SU-DHL-6 (cell line): ENCODE data around the gene OR10H2.
"Not testable (repeated sequence)": the region's sequence is repeated elsewhere in the genome, so short reads cannot be mapped to it uniquely, and the experiment has no call there.

ENCODE experiments used
- H2AFZ ChIP-seq: fragments of 200-600 bp; sonication (generic); 2 replicates; pipeline ENCODE4 v1.6.1; 2014; ENCODE audit warnings: low read depth, mild to moderate bottlenecking, moderate library complexity, mixed read lengths, antibody characterized with exemption, low read length; ENCODE audit not compliant: severe bottlenecking
- H3F3A ChIP-seq: fragments of 200-600 bp; shearing (Covaris generic); 2 replicates; pipeline ENCODE4 v1.6.0; 2016; ENCODE audit warnings: antibody characterized with exemption, mild to moderate bottlenecking; ENCODE audit not compliant: insufficient read depth
- H3K27ac ChIP-seq: fragments of 200-600 bp; sonication (generic); 2 replicates; pipeline ENCODE4 v1.5.1; 2016; ENCODE audit warnings: low read depth, mild to moderate bottlenecking, low read length, moderate library complexity, mixed read lengths
- H3K27me3 ChIP-seq: fragments of 200-600 bp; sonication (generic), shearing (Covaris generic); 2 replicates; pipeline ENCODE4 v1.6.0; 2014; ENCODE audit warnings: mild to moderate bottlenecking, low read length
- H3K36me3 ChIP-seq: fragments of 200-600 bp; sonication (generic); 2 replicates; pipeline ENCODE4 v1.6.1; 2014; ENCODE audit warnings: mild to moderate bottlenecking, low read length, mixed read lengths
- H3K4me2 ChIP-seq: fragments of 300-600, 200-600 bp; shearing (Covaris generic), sonication (generic); 2 replicates; pipeline ENCODE4 v1.6.0; 2014; ENCODE audit warnings: low read length, low read depth, mild to moderate bottlenecking; ENCODE audit not compliant: poor library complexity, severe bottlenecking
- H3K4me3 ChIP-seq: fragments of 200-600 bp; sonication (generic); 2 replicates; pipeline ENCODE4 v1.5.1; 2014; ENCODE audit warnings: antibody characterized with exemption, low read length, mild to moderate bottlenecking, mixed read lengths; ENCODE audit not compliant: insufficient read depth, poor library complexity, severe bottlenecking
- H3K79me2 ChIP-seq: fragments of 200-600 bp; sonication (generic); 2 replicates; pipeline ENCODE4 v1.6.1; 2014; ENCODE audit warnings: mild to moderate bottlenecking, low read length, moderate library complexity; ENCODE audit not compliant: insufficient read depth
- H3K9ac ChIP-seq: fragments of 200-600 bp; sonication (generic); 2 replicates; pipeline ENCODE4 v1.7.0; 2014; ENCODE audit warnings: mild to moderate bottlenecking, low read length
- H3K9me2 ChIP-seq: fragments of 200-600 bp; sonication (generic); replicated peaks from 2 replicates; pipeline ENCODE4 v1.6.1; 2014; ENCODE audit warnings: low read length; ENCODE audit not compliant: insufficient read depth
- H3K9me3 ChIP-seq: fragments of 200-600 bp; sonication (generic); 2 replicates; pipeline ENCODE4 v1.6.1; 2014; ENCODE audit warnings: low read length, mixed read lengths; ENCODE audit not compliant: insufficient read depth
- H4K20me1 ChIP-seq: fragments of 200-600 bp; sonication (generic); 2 replicates; pipeline ENCODE4 v1.6.1; 2014; ENCODE audit warnings: low read depth, mild to moderate bottlenecking, antibody characterized with exemption, low read length, moderate library complexity, mixed read lengths
- EZH2phosphoT487 ChIP-seq: fragments of 200-600 bp; sonication (generic), shearing (Covaris generic); conservative IDR thresholded peaks from 2 replicates; pipeline ENCODE4 v1.6.1; 2018; ENCODE audit warnings: mild to moderate bottlenecking, antibody characterized with exemption, low read length, moderate library complexity, mixed read lengths
- TF ChIP-seq, protein P1 (sequence below): fragments of 200-600 bp; sonication (generic); IDR thresholded peaks from one replicate; pipeline ENCODE4 v1.5.1; 2017; ENCODE audit warnings: antibody characterized with exemption, mild to moderate bottlenecking, low read length, moderate library complexity; ENCODE audit not compliant: insufficient read depth, poor library complexity, severe bottlenecking

The OR10H2 gene

DNA sequence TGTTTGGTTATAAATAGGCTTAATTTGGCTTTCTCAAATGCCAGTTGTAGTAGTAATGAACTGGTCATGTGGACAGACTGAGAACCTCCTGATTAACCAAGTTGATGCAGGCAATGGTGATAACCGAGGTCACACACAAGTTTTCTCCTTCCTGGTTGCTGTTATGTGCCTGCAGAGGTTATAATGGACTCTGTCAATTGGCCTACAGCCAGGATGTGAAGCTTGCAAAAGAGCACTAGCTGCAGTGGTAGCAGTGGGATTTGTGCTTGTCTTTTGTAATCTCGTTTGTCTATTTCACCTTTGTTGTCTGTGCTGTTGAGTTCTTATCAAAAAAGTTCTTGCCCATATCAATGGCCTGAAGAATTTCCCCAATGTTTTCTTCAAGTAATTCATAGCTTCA is 30.6 kb downstream of the OR10H2 start:
- Histone ChIP-seq H3K9me3 (no peaks in the 10 kb centered on the region), H3K36me3 (no peaks in the 10 kb centered on the region), H3K79me2 (no peaks in the 10 kb centered on the region), H3K27ac (no peak overlapping the region), H3K9me2 (no peaks in the 10 kb centered on the region), H3K27me3 (no peaks in the 10 kb centered on the region), H4K20me1 (no peaks in the 10 kb centered on the region), H3K4me2 (no peak overlapping the region), H3K4me3 (no peak overlapping the region), H2AFZ (no peak overlapping the region), H3K9ac (no peak overlapping the region), H3F3A (no peaks in the 10 kb centered on the region)
- no peak for TF ChIP-seq EZH2phosphoT487
- TF ChIP-seq, protein P1, sequence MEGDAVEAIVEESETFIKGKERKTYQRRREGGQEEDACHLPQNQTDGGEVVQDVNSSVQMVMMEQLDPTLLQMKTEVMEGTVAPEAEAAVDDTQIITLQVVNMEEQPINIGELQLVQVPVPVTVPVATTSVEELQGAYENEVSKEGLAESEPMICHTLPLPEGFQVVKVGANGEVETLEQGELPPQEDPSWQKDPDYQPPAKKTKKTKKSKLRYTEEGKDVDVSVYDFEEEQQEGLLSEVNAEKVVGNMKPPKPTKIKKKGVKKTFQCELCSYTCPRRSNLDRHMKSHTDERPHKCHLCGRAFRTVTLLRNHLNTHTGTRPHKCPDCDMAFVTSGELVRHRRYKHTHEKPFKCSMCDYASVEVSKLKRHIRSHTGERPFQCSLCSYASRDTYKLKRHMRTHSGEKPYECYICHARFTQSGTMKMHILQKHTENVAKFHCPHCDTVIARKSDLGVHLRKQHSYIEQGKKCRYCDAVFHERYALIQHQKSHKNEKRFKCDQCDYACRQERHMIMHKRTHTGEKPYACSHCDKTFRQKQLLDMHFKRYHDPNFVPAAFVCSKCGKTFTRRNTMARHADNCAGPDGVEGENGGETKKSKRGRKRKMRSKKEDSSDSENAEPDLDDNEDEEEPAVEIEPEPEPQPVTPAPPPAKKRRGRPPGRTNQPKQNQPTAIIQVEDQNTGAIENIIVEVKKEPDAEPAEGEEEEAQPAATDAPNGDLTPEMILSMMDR, result no peak

DNA sequence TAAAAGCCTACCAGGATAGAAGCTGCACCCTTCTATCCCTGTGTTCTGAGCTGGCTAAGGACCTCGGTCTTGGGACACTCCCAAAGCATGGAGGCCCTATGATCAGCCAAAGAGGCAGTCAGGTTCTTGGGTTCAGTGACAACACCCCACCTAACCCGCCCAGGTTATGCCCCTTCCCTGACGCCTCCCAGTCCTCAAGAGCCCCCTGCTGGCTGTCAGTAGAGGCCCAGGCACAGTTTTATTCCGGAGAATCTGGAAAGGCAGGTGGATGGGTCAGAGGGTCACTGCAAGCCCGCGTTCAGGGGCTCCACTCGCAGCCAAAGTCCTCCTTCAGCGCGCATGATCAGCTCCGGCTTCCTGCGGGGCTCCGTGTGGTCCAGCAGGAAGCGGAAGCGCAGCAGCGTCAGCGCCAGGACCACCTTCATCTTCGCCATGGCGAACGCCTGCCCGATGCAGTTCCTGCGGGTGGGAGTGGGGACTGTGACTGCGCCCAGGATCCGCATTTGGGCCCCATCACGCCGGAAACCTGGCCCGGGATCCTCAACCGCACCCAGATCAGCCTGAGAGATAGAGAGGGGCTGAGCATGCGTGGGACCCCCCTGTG is 32.2 kb downstream of the OR10H2 start:
- TF ChIP-seq EZH2phosphoT487, result no peak
- TF ChIP-seq, protein P1, result no peak
- Histone ChIP-seq H3K9me3 (no peaks in the 10 kb centered on the region), H3K4me2 (no peak overlapping the region)

DNA sequence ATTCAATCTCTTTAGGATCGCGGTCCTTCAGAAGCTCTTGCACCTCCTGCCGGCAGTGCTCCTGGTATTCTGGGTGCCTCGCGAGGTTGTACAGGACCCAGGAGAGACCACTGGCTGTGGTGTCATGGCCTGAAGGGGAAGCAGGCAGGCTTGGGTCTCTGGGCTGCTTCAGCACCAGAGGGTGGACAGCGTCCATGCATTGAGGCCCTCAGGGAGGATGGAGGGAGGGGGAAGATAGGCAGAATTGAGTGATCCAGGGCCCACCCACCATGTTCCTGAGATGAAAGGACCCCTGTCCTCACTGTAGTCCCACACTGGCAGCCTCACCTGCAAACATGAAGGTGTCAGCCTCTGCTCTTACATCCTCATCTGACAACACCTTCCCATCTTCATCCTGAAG is 41.8 kb downstream of the OR10H2 start:
- no peak overlapping the region for H3K27ac ChIP-seq
- no peaks in the 10 kb centered on the region for H3K36me3 ChIP-seq
- no peak overlapping the region for H3K9ac ChIP-seq
- no peak overlapping the region for H3K4me3 ChIP-seq
- no peaks in the 10 kb centered on the region for H3F3A ChIP-seq
- no peaks in the 10 kb centered on the region for H3K9me2 ChIP-seq
- no peaks in the 10 kb centered on the region for H3K27me3 ChIP-seq
- no peaks in the 10 kb centered on the region for H3K9me3 ChIP-seq
- H2AFZ ChIP-seq, result no peak overlapping the region
- no peak overlapping the region for H3K4me2 ChIP-seq
- TF ChIP-seq, protein P1, result no peak
- no peak for TF ChIP-seq EZH2phosphoT487
- no peaks in the 10 kb centered on the region for H3K79me2 ChIP-seq
- no peaks in the 10 kb centered on the region for H4K20me1 ChIP-seq

More for the DNA sequence above, 32.2 kb downstream of the OR10H2 start:
- Histone ChIP-seq H3K36me3 (no peaks in the 10 kb centered on the region), H3K79me2 (no peaks in the 10 kb centered on the region), H4K20me1 (peaks cover 5% of the 10 kb centered on the region; the same call in 1 of the 2 replicates), H3F3A (no peaks in the 10 kb centered on the region), H3K4me3 (no peak overlapping the region), H3K27ac (no peak overlapping the region), H2AFZ (no peak overlapping the region), H3K9ac (no peak overlapping the region), H3K9me2 (no peaks in the 10 kb centered on the region), H3K27me3 (no peaks in the 10 kb centered on the region)

DNA sequence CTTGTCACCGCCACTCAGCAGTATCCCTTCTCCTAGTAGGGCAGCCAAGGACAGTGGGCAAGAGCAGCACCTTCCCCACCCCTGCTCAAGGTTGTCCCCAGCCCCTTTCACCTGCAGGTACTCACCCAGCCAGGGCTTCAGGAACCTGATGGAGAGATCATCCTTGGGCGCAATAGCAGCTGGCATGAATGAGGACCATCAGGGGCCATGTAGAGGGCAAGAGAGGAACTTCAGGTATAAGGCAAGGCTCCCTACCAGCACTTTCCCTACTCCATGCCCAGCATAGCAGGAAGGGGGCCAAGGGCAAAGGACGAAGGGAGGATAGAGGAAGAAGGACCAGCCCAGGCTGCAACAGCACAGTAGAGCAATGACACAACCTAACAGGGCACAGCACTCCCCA is 46.3 kb downstream of the OR10H2 start:
- H3K27me3 ChIP-seq, H4K20me1 ChIP-seq, H3K4me3 ChIP-seq, H3F3A ChIP-seq, H3K4me2 ChIP-seq, H3K27ac ChIP-seq, H3K9ac ChIP-seq, H3K36me3 ChIP-seq, H3K9me2 ChIP-seq, H3K79me2 ChIP-seq, H3K9me3 ChIP-seq, H2AFZ ChIP-seq: not testable (repeated sequence)
